Nephron (organoid): ENCODE data around the gene ZNRF4.

Experiments
- H3K27ac Mint-ChIP-seq, 3 experiments: 2 replicates each; pipeline ENCODE4 v1.8.0; 2020; ENCODE audit warnings: mixed read lengths in 3 of 3, mild to moderate bottlenecking in 2 of 3, moderate library complexity in 1 of 3
- H3K27me3 Mint-ChIP-seq: 2 replicates; pipeline ENCODE4 v1.8.0; 2021; ENCODE audit warnings: low read depth, mild to moderate bottlenecking, moderate library complexity, mixed read lengths
- H3K36me3 Mint-ChIP-seq: 2 replicates; pipeline ENCODE4 v1.8.0; 2020; ENCODE audit warnings: low read depth, mixed read lengths
- H3K4me1 Mint-ChIP-seq: 2 replicates; pipeline ENCODE4 v1.8.0; 2020; ENCODE audit warnings: mixed read lengths
- H3K4me3 Mint-ChIP-seq, 3 experiments: 2 replicates each; pipeline ENCODE4 v1.8.0; 2020; ENCODE audit warnings: mild to moderate bottlenecking in 3 of 3, mixed read lengths in 3 of 3, moderate library complexity in 2 of 3
- H3K9me3 Mint-ChIP-seq: 2 replicates; pipeline ENCODE4 v1.8.0; 2020; ENCODE audit warnings: mixed read lengths
- CTCF ChIP-seq, 3 experiments: fragments of 200-600 bp; sonication (generic); IDR thresholded peaks; one replicate each; pipeline ENCODE4 v1.5.0; 2021; ENCODE audit warnings: antibody characterized with exemption in 3 of 3; ENCODE audit not compliant: unreplicated experiment in 3 of 3

ZNRF4 gene

GRCh38 chr19:5489551-5489950, 34.3 kb downstream of the ZNRF4 start:
- Mint-ChIP-seq H3K4me3 (no peak overlapping the region), H3K27me3 (peaks cover 57% of the 10 kb centered on the region), H3K27ac (no peak overlapping the region), H3K4me1 (peaks cover 16% of the 10 kb centered on the region), H3K9me3 (no peaks in the 10 kb centered on the region), H3K36me3 (no peaks in the 10 kb centered on the region)
- TF ChIP-seq CTCF (IDR thresholded peaks at IDR 0.05; ENCODE audit: unreplicated experiment in 3 of 3) = no peak

- no peak overlapping the region for H3K4me3 Mint-ChIP-seq
- H3K27me3 Mint-ChIP-seq = peaks cover 69% of the 10 kb centered on the region
- TF ChIP-seq CTCF (IDR thresholded peaks at IDR 0.05; ENCODE audit: unreplicated experiment in 3 of 3) = no peak
- H3K36me3 Mint-ChIP-seq = no peaks in the 10 kb centered on the region
- peaks cover 7% of the 10 kb centered on the region for H3K4me1 Mint-ChIP-seq
- H3K9me3 Mint-ChIP-seq = no peaks in the 10 kb centered on the region
- H3K27ac Mint-ChIP-seq = no peak overlapping the region
These were observed 36.3 kb downstream of the ZNRF4 start for GRCh38 chr19:5491565-5491964.

- Mint-ChIP-seq H3K27ac (peak overlapping the region in 1 of 3 experiments; percentile 74), H3K27me3 (peaks cover 72% of the 10 kb centered on the region), H3K36me3 (no peaks in the 10 kb centered on the region), H3K4me3 (no peak overlapping the region), H3K4me1 (peaks cover 7% of the 10 kb centered on the region), H3K9me3 (no peaks in the 10 kb centered on the region)
- no peak for TF ChIP-seq CTCF (IDR thresholded peaks at IDR 0.05; ENCODE audit: unreplicated experiment in 3 of 3)
These were observed 37.0 kb downstream of the ZNRF4 start for GRCh38 chr19:5492281-5492634.

GRCh38 chr19:5492635-5493409, 37.6 kb downstream of the ZNRF4 start:
- TF ChIP-seq CTCF (IDR thresholded peaks at IDR 0.05; ENCODE audit: unreplicated experiment in 3 of 3) = no peak
- H3K9me3 Mint-ChIP-seq = no peaks in the 10 kb centered on the region
- H3K4me3 Mint-ChIP-seq = peak overlapping the region in 1 of 3 experiments; percentile 41
- H3K27ac Mint-ChIP-seq = peak overlapping the region; percentile 60 to 74 (median 71)
- peaks cover 7% of the 10 kb centered on the region for H3K4me1 Mint-ChIP-seq
- H3K27me3 Mint-ChIP-seq = peaks cover 73% of the 10 kb centered on the region
- H3K36me3 Mint-ChIP-seq = no peaks in the 10 kb centered on the region

GRCh38 chr19:5494773-5495172, 39.6 kb downstream of the ZNRF4 start:
- Mint-ChIP-seq H3K27me3 (peaks cover 80% of the 10 kb centered on the region), H3K4me1 (peaks cover 12% of the 10 kb centered on the region), H3K36me3 (no peaks in the 10 kb centered on the region), H3K9me3 (peaks cover 4% of the 10 kb centered on the region), H3K4me3 (no peak overlapping the region), H3K27ac (no peak overlapping the region)
- no peak for TF ChIP-seq CTCF (IDR thresholded peaks at IDR 0.05; ENCODE audit: unreplicated experiment in 3 of 3)

- no peaks in the 10 kb centered on the region for H3K36me3 Mint-ChIP-seq
- H3K9me3 Mint-ChIP-seq = peaks cover 4% of the 10 kb centered on the region
- peaks cover 70% of the 10 kb centered on the region for H3K27me3 Mint-ChIP-seq
- H3K4me3 Mint-ChIP-seq = no peak overlapping the region
- peaks cover 12% of the 10 kb centered on the region for H3K4me1 Mint-ChIP-seq
- no peak overlapping the region for H3K27ac Mint-ChIP-seq
- no peak for TF ChIP-seq CTCF (IDR thresholded peaks at IDR 0.05; ENCODE audit: unreplicated experiment in 3 of 3)
These were observed 40.6 kb downstream of the ZNRF4 start for GRCh38 chr19:5495792-5496191.
